Activated T-cell treated with anti-CD3 and anti-CD28 coated beads for 4 hours (primary cell): ENCODE measurements around the gene TMEM273.

Source experiments
- DNase-seq: peaks from one replicate; pipeline ENCODE4 v3.0.0-alpha.2; 2020

The TMEM273 gene

DNA sequence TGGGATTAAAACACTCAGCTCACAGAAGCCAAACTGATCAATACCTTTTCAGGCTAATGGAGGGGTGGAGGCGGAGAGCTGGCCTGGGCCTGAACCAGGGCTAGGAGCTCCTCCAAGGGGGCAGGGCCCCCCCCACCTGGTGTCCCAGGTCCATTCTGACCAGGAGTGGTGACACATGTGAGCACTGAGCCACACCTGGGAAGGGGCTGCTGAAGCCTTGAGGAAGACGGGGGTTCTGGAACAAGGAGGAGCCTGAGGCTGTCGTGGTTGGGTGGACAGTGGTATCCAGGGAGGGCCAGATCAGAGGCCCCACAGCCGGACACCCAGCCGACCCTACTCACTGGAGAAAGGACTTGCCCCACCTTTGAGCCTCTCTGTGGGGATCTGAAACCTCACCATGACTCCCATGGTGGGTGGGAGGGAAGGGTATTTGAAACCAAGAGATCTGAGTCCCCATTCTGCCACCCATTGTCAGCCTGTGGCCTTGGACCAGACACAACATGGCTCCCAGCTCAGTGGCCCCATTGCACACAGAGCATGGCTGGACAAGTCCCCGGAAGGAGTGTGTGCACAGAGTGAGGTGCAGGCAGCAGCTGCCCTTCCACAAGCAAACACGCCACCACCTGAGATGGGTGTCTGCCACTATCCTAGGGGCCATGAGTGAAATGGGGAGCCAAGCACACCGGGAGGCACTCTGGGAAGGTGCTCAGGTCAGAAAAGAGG, 12.4 kb downstream of the TMEM273 start:
- no peak for DNase-seq

DNA sequence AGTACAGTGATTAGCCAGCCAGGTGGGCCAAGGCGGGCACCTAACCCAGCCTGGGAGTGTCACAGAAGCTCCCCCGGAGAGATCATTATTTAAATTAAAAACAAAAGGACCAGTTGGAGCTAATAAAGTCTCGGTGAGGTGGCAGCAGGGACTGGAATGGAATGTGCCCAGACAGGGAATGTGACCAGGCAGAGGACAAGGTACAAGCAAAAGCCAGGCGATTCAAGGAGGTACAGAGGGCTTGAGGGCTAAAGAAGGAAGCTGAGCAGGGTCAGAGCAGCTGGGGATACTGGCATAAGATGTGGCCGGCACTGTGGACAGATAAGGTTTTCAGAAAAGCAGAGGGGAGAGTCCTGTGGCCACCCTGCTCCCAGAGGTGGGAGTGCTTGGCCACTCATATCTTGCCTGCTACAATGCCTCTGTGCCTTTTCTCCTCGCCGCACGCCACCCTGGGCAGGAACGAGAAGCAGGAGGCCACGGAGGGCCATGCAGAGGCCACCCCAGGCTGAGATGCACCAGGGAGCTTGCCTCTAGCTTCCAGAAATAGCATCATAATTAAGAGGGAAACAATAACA, 13.2 kb downstream of the TMEM273 start:
- DNase-seq, result no peak

DNA sequence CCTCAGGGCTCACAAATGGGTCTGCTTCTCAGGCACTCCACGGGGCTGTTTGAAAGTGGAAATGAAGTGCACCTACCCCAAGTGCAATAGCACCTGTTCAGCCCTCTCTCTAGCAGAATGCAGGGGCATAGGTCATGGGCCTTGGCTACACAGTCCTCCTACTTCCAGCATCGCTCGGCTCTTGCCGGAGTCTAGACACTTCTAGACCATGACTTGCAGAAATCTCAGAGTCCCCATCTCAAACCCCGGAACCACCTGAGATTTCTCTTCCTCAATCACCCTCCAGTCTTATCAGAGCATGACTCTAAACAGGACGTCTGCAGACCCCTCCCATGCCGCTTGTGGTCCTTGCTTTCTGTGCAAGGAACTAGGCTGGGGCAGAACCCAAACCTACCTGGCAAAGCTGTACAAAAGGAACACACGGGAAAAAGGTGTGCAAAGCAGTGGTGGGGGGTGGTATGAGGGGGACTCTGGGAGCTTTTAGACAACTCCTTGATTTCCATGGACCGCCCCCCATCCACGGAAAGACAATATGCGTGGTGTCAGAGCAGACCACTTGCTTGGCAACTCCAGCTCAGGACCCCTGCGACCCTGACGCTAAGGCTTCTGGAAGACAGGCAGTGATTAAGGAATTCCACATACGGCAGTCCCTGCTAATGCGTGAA, 13.8 kb downstream of the TMEM273 start:
- no peak for DNase-seq

DNA sequence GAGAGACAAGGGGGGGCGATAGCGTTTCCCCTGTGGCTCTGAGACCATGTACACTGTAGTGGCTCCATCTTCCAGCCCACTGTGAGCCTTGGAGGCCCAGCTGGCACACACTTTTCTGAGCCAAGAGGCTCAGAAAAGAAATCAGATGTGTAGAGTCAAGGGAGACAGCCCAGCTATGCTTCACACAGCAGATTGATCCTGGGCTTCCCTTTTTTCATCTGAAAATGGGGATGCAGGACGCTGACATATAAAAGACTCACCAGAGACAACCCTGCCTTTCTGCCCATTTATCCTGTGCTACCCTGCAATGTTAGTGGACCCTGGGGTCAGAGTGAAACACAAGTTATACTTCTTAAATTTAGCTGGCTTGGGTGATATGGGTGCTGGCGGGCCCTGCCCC, 14.3 kb downstream of the TMEM273 start:
- DNase-seq, result no peak

DNA sequence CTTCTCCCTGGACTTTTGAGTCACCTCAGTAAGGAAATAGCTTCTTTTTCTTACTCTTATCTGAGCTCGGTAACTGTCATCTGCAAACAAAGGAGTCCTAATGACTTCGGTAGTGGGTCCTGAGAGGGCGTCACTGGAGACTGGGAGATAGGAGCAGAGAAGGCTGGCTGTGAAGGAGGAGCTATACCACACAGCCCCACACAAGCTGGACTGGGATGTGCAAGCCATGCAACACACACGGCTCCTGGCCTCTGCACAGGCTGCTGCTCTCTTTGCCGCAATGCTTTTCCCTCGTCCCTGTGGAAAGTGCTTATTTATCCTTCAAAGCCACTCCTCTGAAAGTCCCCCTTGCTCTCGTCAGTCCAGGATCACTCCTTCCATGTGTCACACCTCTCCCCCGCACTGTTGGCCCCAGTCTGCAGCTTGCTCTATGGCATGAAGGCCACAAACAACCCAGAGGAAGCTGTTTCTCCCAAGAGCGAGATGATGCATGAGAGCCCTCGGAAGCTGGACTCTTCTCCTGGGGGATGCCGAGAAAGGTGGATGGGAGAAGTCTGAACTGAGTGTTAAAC, 14.9 kb downstream of the TMEM273 start:
- DNase-seq, result no peak

DNA sequence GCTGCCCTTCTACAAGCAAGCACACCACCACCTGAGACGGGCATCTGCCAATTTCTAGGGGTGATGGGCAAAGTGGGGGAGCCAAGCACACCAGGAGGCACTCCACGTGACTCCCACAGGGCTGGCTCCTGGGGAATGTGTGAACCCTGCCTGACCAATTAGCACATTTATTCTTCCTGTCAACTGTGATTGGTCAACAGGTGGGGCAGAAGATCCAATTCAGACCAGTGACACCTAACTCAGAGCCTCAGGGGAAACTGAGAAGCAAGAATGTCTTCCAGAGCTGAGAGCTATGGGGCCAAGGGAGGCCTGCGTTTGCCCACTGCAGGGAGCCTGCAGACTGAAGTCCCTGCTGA, 15.4 kb downstream of the TMEM273 start:
- no peak for DNase-seq

DNA sequence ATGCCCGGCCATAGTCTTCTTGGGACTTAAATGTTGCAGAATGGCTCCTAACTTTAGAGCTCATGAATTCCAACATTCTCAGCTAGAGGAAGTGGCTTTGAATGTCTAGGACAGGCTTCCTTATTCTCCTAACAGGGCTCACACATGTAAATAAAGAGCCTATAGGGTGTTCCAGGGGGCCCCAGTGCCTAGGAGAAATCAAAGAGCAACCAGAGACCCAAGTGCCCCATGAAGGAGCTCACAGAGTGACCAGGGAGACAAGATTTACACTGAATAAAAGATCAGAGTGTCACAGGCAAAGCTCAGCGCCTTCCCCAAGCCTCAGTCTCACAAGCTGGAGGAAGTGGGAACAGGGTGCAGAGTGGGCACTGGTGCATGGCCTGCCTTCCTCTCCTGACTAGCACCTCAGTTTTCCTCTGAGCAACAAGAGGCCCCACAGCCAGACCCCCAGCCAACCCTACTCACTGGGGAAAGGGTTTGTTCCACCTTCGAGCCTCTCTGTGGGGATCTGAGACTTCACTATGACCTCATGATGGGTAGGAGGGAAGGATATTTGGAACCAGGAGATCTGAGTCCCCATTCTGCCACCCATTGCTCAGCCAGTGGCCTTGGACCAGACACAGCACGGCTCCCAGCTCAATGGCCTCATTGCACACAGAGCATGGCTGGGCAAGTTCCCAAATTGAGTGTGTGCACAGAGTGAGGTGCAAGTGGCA, 16.0 kb downstream of the TMEM273 start:
- no peak for DNase-seq

DNA sequence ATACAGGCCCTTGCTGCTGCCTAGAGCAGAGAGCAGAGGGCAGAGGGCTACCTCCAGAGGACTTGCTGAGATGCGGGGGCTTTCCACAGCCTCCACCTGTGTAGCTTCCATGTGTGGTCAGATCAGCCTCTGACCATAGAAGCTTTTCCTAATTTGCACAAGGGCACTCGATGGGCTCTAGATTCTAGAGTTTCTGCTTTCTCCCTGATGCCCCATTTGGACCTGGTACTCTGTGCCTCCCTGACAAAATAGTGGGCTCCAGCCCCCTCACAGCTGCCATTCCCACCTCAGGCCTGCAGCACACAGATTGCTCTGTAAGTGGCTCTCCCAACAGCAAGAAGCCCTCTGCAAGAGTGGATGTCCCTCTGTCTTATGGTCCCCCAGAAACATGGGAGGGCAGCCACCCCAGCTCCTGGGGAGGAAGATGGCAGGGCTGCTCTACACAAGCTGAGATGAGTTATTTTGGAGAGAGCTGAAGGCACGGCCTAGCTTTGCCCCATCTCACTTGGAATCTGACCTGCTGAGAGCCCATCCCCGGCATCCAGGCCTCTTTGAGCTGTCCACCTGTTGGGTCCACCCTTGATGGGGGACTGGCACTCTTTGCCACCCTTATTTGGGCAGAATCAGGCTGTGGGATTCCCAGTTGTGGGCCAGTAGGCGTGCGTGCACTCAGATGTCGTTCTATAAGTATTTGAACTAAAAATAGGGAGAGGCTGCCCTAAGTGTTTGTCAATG, 16.7 kb downstream of the TMEM273 start:
- no peak for DNase-seq

DNA sequence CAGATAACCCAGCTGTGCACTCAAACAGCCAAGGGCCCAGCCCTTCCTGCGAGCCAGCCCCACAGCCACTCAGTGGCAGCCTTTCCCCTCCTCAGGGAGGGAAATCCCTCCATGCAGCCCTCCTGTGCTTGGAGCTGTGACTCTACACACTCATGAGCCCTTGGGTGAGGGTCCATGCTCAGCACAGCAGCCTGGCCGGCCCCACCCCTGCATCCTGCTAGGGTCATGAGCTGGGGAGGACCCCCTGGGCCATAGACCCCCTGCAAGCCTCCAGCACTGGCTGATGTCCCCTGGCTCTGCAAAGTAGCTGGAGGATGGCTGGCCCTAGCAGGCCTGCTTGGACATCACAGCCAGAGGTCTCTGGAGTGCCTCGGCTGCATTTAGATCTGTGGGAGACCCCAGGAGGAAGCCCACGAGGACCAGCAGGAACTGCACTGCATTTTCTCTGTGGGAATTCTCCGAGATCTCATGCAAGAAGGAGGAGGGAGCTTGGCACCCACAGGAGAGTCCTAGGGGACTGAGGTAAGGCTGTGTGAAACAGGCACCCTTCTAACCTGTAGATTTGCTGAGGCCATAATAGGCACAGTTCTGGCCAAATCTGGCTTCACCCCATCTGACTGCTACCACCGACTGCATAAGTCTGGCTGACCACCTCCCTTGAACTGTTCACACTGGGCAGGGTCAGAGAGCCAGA, 17.4 kb downstream of the TMEM273 start:
- no peak for DNase-seq

DNA sequence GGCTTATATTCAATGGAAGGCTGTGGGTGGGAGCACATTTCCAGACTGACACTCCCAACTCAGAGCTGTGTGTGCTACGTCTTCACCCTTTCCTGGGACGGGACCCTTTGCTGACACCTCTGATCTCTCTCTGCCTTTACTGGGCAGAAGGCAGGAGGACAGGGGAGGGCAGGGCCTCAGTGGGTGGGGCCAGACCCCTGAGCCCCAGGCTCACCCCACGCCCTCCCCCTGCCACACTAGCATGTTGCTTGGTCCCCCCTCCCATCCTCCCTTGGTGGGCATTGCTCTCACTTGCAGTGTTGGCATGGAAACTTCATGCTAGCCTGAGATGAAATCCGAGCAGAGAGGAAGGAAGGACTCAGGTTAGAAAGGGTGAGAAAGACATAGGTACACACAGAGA, 18.4 kb downstream of the TMEM273 start:
- no peak for DNase-seq

DNA sequence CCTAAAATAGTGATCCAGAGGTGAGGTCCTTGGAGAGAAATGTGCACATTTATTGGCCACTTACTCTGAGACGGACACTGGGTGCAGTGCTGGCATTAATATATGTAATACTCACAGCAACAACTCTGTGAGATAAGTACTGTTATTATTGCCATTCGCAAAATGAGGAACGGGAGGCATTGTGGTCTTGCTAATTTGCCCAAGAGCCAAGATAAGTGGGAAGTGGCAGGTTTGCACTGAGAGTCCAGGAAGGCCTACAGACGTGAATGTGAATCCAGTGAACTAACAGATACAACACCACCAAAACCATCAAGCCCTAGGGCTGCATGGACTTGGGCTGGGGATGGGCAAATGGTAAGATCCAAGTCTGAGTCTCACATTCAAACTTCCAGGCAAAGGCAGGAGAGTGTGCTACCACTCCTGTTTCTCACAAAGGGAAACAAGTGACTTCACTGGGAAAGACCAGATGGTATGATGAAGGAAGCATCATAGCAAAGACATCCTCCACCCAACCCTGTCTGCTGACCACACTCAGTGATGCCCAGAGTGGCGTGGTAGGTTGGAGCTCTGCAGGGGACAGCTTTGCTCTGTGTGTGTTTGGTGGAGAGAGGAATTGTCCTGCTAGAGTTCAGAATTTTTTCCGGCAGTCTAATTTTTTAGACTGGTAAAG, 19.2 kb downstream of the TMEM273 start:
- DNase-seq, result no peak

DNA sequence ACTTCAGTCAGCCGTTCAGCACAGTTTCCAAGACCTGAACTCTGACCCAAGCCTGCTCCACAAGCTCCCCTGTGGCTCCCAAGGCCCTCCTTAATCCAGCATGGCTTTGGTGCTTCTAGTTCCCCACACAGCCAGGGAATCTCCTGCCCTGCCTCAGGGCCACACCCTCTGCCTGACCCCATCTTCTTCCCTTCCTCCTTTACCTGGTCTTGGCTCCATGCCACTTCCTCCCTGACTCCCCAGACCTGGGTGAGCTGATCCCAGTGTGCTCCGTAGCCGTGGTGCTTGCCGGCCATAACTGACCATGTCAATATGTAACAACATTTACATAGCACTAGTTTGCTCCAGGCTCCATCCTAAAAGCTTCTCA, 20.0 kb downstream of the TMEM273 start:
- no peak for DNase-seq

DNA sequence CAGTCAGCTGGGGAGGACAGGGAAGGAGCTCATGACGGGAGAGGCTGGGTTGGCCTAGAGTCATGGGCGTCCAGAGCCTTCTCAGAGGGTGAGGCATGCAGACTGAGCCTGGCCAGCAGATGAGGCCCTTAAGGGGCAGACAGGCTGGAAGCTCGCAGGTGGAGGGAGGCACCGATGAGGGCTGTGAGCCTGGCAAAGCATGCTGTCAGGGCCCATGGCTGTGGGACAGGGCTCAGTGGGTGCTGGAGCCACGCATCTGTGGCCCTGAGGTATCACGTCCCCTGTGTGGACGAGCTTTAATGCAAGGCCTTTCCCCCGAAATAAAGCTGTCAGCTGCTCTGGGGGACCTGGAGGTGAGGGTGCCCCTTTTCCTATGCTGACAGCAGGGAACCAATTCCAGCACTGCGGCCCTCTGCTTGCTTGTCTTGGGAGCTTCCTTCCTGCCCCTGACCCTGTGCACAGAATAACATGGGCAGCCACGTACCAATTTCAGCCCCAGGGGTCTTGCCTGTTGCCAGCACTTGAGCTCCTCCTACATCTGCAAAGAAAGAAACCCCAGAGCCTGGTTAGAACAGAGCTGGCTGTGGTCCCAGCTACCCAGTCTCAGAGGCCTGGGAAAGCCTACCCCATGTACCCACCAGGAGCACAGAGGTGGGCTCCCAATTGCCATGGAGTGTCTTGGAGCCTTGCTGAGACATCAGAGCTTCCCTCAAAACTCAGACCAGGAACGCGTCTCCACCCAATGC, 20.6 kb downstream of the TMEM273 start:
- DNase-seq, result no peak

DNA sequence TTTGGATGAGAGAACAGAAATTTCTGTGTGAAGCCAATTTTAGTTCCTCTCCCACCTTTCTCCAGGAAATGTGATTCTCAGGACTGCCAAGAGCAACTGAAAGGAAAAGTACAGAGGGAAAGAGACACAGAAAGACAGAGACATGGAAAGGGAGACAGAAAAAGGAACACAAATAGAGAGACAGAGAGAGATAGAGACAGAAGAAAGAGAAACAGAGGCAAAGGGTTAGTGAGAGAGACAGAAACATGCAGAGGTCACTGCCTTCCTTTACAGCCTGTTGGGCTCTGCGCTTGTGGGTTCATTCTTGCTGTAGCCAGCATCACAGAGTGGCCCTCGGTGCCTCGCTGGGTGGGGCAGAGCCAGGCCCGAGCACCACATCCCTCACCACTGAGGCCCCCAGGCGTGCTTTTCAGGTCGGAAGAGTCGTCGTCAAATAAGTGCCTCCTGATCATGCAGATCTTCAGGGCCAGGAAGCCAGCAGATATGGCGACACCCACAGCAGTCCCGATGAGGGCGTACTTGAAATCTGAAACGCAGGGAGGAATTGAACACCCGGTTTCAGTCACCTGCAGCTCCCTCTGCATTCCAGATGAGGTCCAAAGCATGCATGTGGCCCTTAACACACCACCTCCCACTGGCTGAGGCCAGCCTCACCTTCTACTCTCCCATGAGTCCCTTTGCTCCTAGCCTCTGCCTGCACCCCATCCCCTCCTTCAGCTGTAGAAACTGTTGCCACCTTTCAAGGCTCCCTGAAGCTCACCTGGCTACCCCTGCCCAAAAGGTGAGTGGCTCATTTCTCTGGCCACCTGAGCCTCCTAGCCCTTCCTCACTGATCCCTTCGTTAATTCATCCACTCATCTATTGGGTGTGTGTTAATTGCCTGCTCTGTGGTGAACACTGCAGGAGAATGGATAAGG, 21.4 kb downstream of the TMEM273 start:
- no peak for DNase-seq

DNA sequence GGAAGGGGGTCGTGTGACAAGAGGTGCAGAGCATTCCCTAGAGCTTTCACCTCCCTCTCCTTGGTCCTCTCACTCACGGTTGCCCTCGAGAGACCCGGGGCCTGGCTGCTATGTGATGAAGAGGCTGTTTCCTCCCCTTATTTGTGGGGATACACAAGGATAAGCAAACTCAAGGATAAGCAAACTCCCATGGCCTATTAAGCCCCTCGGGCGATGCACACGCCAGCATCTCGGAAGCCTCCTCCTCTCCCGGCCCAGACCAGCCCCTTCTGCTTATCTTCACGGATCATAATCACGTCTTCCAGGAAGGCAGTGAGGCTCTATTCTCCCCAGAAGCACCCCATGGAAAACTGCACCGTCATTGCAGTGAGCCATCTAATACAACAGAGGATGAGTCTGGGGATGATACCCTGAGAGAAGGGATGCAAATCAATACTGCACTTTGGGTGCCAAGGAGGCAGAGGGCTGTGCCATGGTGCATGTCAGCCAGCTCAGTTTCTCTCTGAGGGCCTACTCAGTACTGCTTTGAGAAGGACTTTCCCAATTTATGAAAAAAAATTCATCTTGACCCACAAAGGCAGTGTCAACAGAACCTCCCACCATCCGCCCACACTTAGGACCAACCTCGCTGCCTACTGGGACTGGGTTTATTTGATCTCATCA, 22.2 kb downstream of the TMEM273 start:
- no peak for DNase-seq

DNA sequence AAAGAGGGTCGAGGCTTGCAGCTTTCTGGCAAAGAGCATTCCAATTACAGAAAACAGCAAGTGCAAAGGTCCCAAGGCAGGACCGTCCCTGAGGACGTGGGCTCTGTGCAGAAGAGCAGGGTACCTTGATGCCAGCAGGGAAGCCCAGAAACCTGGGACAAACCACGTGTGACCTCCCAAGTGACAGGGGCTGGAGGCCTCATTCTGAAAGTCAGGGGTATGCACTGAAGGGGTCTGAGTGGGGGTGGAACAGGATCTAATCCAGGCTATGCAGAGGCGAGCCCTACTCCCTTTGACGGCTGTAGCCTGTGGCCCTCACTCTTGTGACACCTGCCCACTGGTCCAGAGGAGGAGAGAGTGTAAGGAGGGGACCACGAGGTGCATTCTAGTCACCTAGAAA, 22.9 kb downstream of the TMEM273 start:
- no peak for DNase-seq

DNA sequence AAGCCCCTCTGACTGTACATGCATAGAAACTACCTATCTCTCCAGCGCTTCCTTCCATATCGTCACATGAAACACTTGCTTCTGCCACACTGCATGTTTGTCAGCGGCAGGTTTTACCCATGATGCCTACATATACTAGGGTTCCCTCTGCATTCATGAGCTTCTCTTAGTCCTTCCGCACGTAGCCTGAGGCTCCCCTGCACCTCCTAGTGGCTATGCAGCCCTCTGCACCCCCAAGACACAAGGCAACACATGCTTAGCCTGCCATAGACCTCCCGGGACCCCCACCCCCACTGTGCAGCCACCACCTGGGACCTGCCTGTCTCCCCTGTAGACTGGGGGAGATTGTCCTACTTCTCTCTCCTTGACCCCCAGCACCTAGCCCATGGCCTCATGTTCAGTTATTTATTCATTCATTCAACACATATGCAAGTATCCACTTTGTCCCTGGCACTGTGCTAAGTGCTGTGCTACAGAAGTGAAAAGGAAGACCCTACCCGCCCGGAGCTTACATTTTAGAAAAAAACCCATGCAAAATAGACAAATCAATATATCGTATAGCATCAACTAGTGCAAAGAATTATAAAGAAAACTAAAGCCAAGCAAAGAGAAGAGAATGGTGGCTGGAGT, 23.5 kb downstream of the TMEM273 start:
- DNase-seq, result no peak

DNA sequence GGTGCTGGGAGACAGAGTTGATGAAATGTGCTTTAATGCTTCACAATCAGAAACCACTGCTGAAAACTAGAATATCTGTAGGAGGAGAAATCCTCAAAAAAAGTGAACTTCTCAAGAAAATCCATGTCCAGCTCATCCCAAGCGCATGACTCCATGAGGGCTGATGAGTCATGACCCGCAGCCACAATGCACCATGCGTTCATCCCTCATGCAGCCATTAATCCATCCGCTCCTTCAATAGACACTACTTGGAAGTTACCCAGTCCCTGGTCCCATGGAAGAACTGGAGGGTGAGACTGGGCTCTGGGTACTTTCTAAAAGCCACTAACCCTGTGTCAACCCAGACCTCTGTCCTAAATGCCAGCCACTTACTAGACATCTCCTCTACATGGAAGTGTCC, 24.4 kb downstream of the TMEM273 start:
- no peak for DNase-seq
